Fibroblast of skin of right quadriceps (primary cell): Measurements from ENCODE around the gene CA9.
A peak's percentile ranks its signal among the peaks of the same experiment; 100 is the strongest.

Experiments used
- DNase-seq: peaks from one replicate; pipeline ENCODE4 v3.0.0-alpha.2; 2013

CA9 gene

GRCh38 chr9:35717132-35717870 is 43.6 kb downstream of the CA9 start:
- DNase-seq = no peak

- DNase-seq = no peak
Observed at GRCh38 chr9:35718721-35719511, 45.2 kb downstream of the CA9 start.

GRCh38 chr9:35719546-35719945 is 45.8 kb downstream of the CA9 start:
- no peak for DNase-seq

DNA sequence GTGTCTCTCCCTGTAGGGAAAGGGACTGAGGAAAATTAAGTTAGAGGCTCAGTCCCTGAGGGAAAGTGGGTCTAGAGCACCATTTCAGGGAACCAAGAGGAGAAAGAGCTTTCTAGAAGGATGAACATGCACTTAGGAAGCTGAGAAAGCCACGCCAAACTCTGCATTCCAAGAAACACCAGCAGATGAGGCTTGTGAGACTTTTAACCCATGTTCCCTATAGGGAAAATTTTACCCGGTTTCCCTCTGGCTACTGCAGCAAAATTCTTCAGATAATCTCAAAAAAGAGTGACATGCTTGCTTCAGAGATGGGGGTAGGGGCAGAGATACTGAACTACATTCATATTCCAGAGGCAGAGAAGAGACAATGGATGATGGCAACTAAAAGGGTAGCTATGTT is 49.7 kb downstream of the CA9 start:
- no peak for DNase-seq

GRCh38 chr9:35723908-35724307 is 50.2 kb downstream of the CA9 start:
- no peak for DNase-seq

DNA sequence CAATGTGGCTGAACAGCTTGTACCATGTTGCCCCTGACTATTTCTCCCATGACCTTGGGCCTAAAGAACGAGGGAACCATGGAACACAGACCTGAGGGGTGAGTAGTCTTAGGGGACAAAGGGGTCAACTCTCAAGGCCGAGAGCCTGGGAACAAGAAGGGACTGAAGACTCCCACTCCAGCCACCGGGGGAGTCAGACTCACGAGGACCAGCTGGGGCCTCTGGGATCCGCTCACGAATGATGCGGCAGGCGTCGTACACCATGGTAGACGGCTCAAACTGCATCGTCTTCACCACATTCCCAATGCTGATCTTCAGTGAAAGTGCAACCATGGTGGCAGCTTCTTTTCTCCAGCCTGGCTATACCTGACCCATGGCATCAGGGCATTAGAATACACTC is 51.6 kb downstream of the CA9 start:
- no peak for DNase-seq

- peak; percentile 26 for DNase-seq
Observed at GRCh38 chr9:35726931-35727330, 53.2 kb downstream of the CA9 start.

DNA sequence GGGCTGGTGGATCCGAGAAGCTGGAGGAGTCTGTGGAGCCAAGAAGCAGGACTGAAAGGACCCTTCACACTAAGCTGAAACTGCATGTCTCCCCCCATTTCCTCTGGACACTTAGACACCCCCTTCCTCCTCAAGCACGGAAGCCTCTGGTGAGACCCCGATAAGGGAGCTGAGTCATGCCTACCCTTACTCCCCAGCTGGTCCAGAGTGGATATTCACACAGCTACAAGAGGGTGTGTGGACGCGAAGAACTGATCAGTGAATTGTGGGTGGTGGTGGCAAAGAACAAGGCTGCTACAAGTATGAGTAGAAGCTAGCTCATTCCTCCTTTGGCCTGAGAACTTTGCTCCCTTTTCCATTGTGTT is 53.9 kb downstream of the CA9 start:
- no peak for DNase-seq

GRCh38 chr9:35728041-35728971 is 54.6 kb downstream of the CA9 start:
- peak; percentile 96 for DNase-seq

DNA sequence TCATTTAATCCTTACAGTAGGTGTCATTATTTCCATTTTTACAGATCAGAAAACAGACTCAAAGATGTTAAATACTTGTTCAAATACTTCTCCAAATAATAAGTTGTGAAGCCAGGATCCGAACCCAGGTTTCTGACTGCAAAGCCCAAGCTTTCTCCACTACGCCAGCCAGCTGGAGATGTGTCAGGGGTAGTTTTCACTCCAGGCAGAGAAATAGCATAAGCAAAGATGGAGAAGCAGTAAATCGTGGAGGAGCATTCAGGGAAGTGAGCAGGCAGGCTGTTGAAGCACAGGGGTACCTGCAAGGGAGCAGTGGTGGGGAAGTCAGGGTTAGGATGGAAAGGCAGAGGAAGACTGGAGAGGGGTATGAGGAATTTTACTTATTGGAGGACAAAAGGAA is 55.4 kb downstream of the CA9 start:
- DNase-seq = no peak

GRCh38 chr9:35729700-35730485 is 56.2 kb downstream of the CA9 start:
- peak; percentile 92 for DNase-seq

- no peak for DNase-seq
Observed at GRCh38 chr9:35730486-35730854, 56.7 kb downstream of the CA9 start.
